HCT116 (cell line): Measurements from ENCODE around the gene AVPI1. TPM values are rescaled to one million over a fixed set of nuclear protein-coding genes. Genes with fewer than 3 reads are reported as not detected.
A peak's percentile ranks its signal among the peaks of the same experiment; 100 is the strongest.

Source experiments
- ATAC-seq: fragments of 200-7000 bp; cut with Tn5 transposase; 2 replicates; pipeline ENCODE4 v1.9.1; 2020; ENCODE audit warnings: mild to moderate bottlenecking, moderate library complexity
- BruUV-seq: library from RNA; stranded (reverse); fragments of 400-500 nt; replicated peaks from 2 replicates; lab custom pipeline; 2021; lab: Mats Ljungman, UMichigan
- CTCF ChIA-PET: fragments of 300-600 bp; sonication (Branson Sonifier 250); formaldehyde crosslinking; loops from one replicate; lab custom pipeline; 2021; ENCODE audit warnings: antibody characterized with exemption; lab: Charles Lee
- POLR2A ChIA-PET: fragments of 300-600, 350-600 bp; sonication (Branson Sonifier 250); formaldehyde crosslinking; loops from one replicate; lab custom pipeline; 2021; ENCODE audit warnings: antibody characterized with exemption; lab: Charles Lee
- RAD21 ChIA-PET, 2 experiments: fragments of 300-600 bp; sonication (Branson Sonifier 250); formaldehyde crosslinking; loops; one replicate each; lab custom pipeline; 2023; ENCODE audit warnings: low total read pairs in 2 of 2; ENCODE audit not compliant: uncharacterized antibody in 2 of 2, unreplicated experiment in 2 of 2, low non-redundant PET in 1 of 2; lab: Charles Lee
- DNase-seq: peaks from one replicate; pipeline ENCODE4 v3.0.0-alpha.2; 2010; ENCODE audit warnings: low read depth, low spot score
- H2AFZ ChIP-seq: fragments of 200-600 bp; shearing (Covaris generic), sonication (generic); 2 replicates; pipeline ENCODE4 v1.6.1; 2017; ENCODE audit warnings: low read depth, mixed run types, mixed read lengths, antibody characterized with exemption, low read length; ENCODE audit not compliant: poor library complexity, severe bottlenecking
- H3K27ac ChIP-seq: 2 replicates; pipeline ENCODE4 v1.5.1; 2012; ENCODE audit warnings: low read depth, low read length
- H3K27me3 ChIP-seq: fragments of 200-600 bp; sonication (generic); 2 replicates; pipeline ENCODE4 v1.6.1; 2016; ENCODE audit warnings: mixed run types, low read length, mixed read lengths; ENCODE audit not compliant: insufficient read depth
- H3K36me3 ChIP-seq, 2 experiments: fragments of 200-500 bp in 1 of 2; fragments of 200-600 bp in 1 of 2; sonication (Bioruptor generic) in 1 of 2; sonication (generic) in 1 of 2; 2 replicates each; pipeline versions ENCODE4 v1.5.1 to v1.6.1; 2014 to 2016; ENCODE audit warnings: low read length in 2 of 2, inconsistent platforms in 1 of 2, mixed read lengths in 1 of 2, mixed run types in 1 of 2; ENCODE audit not compliant: insufficient read depth in 2 of 2, control insufficient read depth in 1 of 2
- H3K4me1 ChIP-seq, 2 experiments: fragments of 200-600 bp in 1 of 2; sonication (generic) in 1 of 2; 2 replicates each; pipeline versions ENCODE4 v1.5.1 to v1.6.1; 2012 to 2017; ENCODE audit warnings: low read length in 2 of 2, inconsistent platforms in 1 of 2, mild to moderate bottlenecking in 1 of 2, mixed read lengths in 1 of 2, mixed run types in 1 of 2, moderate library complexity in 1 of 2; ENCODE audit not compliant: insufficient read depth in 2 of 2, control insufficient read depth in 1 of 2
- H3K4me2 ChIP-seq: fragments of 200-600 bp; sonication (generic); 2 replicates; pipeline ENCODE4 v1.6.1; 2017; ENCODE audit warnings: mixed run types, low read length, mixed read lengths
- H3K4me3 ChIP-seq, 2 experiments: fragments of 200-600 bp in 1 of 2; sonication (generic) in 1 of 2; replicated peaks in 1 of 2; 2 replicates each; pipeline ENCODE4 v1.5.1; 2011 to 2016; ENCODE audit warnings: low read length in 2 of 2, control low read depth in 1 of 2, low read depth in 1 of 2, mild to moderate bottlenecking in 1 of 2, mixed read lengths in 1 of 2, mixed run types in 1 of 2
- H3K79me2 ChIP-seq: fragments of 200-600 bp; sonication (generic); 2 replicates; pipeline ENCODE4 v1.6.1; 2017; ENCODE audit warnings: mild to moderate bottlenecking, mixed run types, low read length, moderate library complexity, mixed read lengths; ENCODE audit not compliant: insufficient read depth
- H3K9ac ChIP-seq: fragments of 200-600 bp; sonication (generic); 2 replicates; pipeline ENCODE4 v1.6.1; 2016; ENCODE audit warnings: low read length, mixed read lengths
- H3K9me2 ChIP-seq: fragments of 200-600 bp; sonication (generic), shearing (Covaris generic); 2 replicates; pipeline ENCODE4 v1.6.1; 2017; ENCODE audit warnings: mixed run types, mild to moderate bottlenecking, moderate library complexity; ENCODE audit not compliant: insufficient read depth
- H3K9me3 ChIP-seq, 2 experiments: fragments of 200-500 bp in 1 of 2; fragments of 200-600 bp in 1 of 2; sonication (Bioruptor generic) in 1 of 2; sonication (generic) in 1 of 2; 2 replicates each; pipeline ENCODE4 v1.6.1; 2014 to 2017; ENCODE audit warnings: low read length in 2 of 2, mixed read lengths in 2 of 2, inconsistent platforms in 1 of 2, low read depth in 1 of 2, mild to moderate bottlenecking in 1 of 2, mixed run types in 1 of 2, moderate library complexity in 1 of 2; ENCODE audit not compliant: control insufficient read depth in 1 of 2, insufficient read depth in 1 of 2
- H4K20me1 ChIP-seq: fragments of 200-600 bp; sonication (generic), shearing (Covaris generic); 2 replicates; pipeline ENCODE4 v1.6.1; 2017; ENCODE audit warnings: mixed run types, mild to moderate bottlenecking, moderate library complexity; ENCODE audit not compliant: insufficient read depth
- CBX3 ChIP-seq: IDR thresholded peaks from 2 replicates; pipeline ENCODE4 v1.6.1; 2012; ENCODE audit warnings: low read depth
- CTCF ChIP-seq, 3 experiments: fragments of 200-600 bp in 1 of 3; sonication (generic) in 1 of 3; IDR thresholded peaks in 2 of 3; conservative IDR thresholded peaks in 1 of 3; 2 replicates each; pipeline ENCODE4 v1.5.1; 2012 to 2017; ENCODE audit warnings: low read depth in 2 of 3, low read length in 2 of 3, antibody characterized with exemption in 1 of 3, borderline replicate concordance in 1 of 3, control low read depth in 1 of 3, mild to moderate bottlenecking in 1 of 3, mixed read lengths in 1 of 3, mixed run types in 1 of 3, moderate library complexity in 1 of 3; ENCODE audit not compliant: insufficient read depth in 1 of 3
- MAX ChIP-seq: IDR thresholded peaks from 2 replicates; pipeline ENCODE4 v1.6.1; 2012
- REST ChIP-seq: IDR thresholded peaks from 2 replicates; pipeline ENCODE4 v1.6.1; 2012; ENCODE audit warnings: low read depth
- ZFX ChIP-seq: fragments of 450-650 bp; IDR thresholded peaks from 2 replicates; pipeline ENCODE4 v1.6.1; 2017
- intact Hi-C: fragments of 100-400 bp; cut with micrococcal nuclease; formaldehyde crosslinking; loops from 2 replicates; pipeline ENCODE4 v1.10.0; 2022
- total RNA-seq: library from RNA; stranded (reverse); gene quantifications from one replicate; pipeline ENCODE4 v1.2.1, GENCODE V29; 2021; ENCODE audit not compliant: unreplicated experiment

The AVPI1 gene
- total RNA-seq, 1 experiment from 2014 or later = 26.7 TPM

GRCh38 chr10:97689559-97690020, 2.5 kb upstream of the AVPI1 start:
- DNase-seq (peak; percentile 59), ATAC-seq (peak; percentile 8; the same call in 1 of the 2 replicates)
- Histone ChIP-seq H3K9ac (no peak overlapping the region), H3K4me1 (peaks cover 36 to 54% of the 10 kb centered on the region in 2 experiments), H3K4me3 (no peak overlapping the region), H2AFZ (peak overlapping the region; percentile 49), H4K20me1 (no peaks in the 10 kb centered on the region), H3K27me3 (no peaks in the 10 kb centered on the region), H3K27ac (no peak overlapping the region), H3K36me3 (no peaks in the 10 kb centered on the region), H3K9me2 (no peaks in the 10 kb centered on the region), H3K4me2 (peak overlapping the region; percentile 32), H3K9me3 (no peaks in the 10 kb centered on the region), H3K79me2 (peaks cover 22% of the 10 kb centered on the region)
- BruUV-seq = no TSS peak
- RAD21 ChIA-PET = interaction anchor here in 1 of 2 experiments (0.9 kb wide), 1 partner anchor 12 kb away, joined by 3 read pairs; no protein-coding TSS in a partner anchor
- CTCF ChIA-PET = interaction anchor here (5.0 kb wide), 1 partner anchor 13 kb away, joined by 23 read pairs; no protein-coding TSS in a partner anchor
- intact Hi-C loops = no loop called here
- 0 out of 2 replicates have a peak, but pooled peaks have one; percentile 6 for TF ChIP-seq ZFX
- 0 out of 2 replicates have a peak, but pooled peaks have one; percentile 46 for TF ChIP-seq CBX3
- no peak for TF ChIP-seq CTCF (IDR thresholded peaks at IDR 0.05 in 2 of 3, conservative IDR thresholded peaks at IDR 0.05 in 1 of 3; ENCODE audit: borderline replicate concordance in 1 of 3, insufficient read depth in 1 of 3, low read depth in 2 of 3, low read length in 2 of 3)
- TF ChIP-seq REST = no peak
- peak; percentile 77 for TF ChIP-seq MAX
- POLR2A ChIA-PET = interaction anchor here (0.6 kb wide), 1 partner anchor 29 kb away, joined by 3 read pairs; no protein-coding TSS in a partner anchor
